Measurements from ENCODE around the gene GGN. TPM values are rescaled to one million over a fixed set of nuclear protein-coding genes. Genes with fewer than 3 reads are reported as not detected.

The GGN gene
- total and polyA plus RNA-seq, 9 of the 15 experiments (the other 6 are each of a cell fraction or from before 2014, with no cell fraction given), result 0.15 to 0.33 TPM; not detected in 7

DNA sequence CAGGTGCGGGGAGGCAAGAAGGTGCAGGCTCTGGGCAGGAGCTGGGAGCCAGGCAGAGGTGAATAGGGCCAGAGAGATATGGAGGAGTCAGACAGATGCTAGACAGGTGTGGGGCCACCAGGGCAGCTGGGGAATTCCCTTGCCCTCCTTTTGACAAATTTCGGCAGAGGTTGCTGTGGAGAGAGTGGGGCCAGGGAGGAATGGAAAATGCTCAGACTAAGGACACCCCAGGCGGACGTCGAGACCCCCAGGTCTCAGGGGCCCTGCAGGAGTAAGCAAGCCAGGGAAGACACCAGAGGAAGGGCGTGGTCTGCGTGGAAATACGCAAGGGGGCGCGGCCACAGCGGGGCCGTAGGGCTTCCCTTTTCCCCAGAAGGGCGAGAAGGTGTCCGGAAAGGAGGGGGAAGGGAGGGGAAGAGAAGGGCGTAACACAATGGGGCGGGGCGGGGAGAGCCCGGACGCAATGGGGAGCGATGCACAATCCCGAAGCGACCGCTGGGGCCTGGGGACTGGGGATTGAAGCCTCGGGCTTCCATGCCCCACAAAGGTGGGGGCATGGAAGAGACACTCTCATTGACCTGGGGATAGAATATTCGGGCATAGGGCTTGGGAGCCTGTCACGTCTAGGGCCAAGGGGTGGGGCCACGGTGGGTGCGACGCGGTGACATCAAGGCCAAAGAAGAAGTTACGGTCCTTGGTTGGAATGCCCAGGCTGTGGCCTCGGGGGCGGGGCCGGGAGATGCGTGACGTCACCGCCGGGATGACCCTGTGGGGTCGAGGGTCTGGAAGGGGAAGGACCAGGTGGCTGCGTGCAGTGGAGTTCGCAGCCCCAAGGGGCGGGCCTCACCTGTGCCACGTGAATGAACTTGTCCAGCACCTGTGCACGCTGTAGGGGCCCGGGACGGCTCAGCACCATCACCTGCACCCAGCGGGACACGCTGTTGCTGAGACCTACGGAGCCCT, 30.0 kb upstream of the GGN start (continued):
- TF ChIP-seq, protein P1, sequence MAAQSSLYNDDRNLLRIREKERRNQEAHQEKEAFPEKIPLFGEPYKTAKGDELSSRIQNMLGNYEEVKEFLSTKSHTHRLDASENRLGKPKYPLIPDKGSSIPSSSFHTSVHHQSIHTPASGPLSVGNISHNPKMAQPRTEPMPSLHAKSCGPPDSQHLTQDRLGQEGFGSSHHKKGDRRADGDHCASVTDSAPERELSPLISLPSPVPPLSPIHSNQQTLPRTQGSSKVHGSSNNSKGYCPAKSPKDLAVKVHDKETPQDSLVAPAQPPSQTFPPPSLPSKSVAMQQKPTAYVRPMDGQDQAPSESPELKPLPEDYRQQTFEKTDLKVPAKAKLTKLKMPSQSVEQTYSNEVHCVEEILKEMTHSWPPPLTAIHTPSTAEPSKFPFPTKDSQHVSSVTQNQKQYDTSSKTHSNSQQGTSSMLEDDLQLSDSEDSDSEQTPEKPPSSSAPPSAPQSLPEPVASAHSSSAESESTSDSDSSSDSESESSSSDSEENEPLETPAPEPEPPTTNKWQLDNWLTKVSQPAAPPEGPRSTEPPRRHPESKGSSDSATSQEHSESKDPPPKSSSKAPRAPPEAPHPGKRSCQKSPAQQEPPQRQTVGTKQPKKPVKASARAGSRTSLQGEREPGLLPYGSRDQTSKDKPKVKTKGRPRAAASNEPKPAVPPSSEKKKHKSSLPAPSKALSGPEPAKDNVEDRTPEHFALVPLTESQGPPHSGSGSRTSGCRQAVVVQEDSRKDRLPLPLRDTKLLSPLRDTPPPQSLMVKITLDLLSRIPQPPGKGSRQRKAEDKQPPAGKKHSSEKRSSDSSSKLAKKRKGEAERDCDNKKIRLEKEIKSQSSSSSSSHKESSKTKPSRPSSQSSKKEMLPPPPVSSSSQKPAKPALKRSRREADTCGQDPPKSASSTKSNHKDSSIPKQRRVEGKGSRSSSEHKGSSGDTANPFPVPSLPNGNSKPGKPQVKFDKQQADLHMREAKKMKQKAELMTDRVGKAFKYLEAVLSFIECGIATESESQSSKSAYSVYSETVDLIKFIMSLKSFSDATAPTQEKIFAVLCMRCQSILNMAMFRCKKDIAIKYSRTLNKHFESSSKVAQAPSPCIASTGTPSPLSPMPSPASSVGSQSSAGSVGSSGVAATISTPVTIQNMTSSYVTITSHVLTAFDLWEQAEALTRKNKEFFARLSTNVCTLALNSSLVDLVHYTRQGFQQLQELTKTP (IDR thresholded peaks at IDR 0.05; ENCODE audit: low read depth in 1 of 2, partially characterized antibody in 2 of 2), result no peak
- TF ChIP-seq SMARCA4 (IDR thresholded peaks at IDR 0.05) (0 out of 2 replicates have a peak, but pooled peaks have one; percentile 33), NR1H2 (CRISPR knock-in tag; IDR thresholded peaks at IDR 0.05) (no peak), NFIX (CRISPR knock-in tag; IDR thresholded peaks at IDR 0.05; ENCODE audit: low read depth) (no peak), TCF7 (IDR thresholded peaks at IDR 0.05; ENCODE audit: borderline replicate concordance) (no peak), ZNF668 (CRISPR knock-in tag; IDR thresholded peaks at IDR 0.05) (no peak), CHD2 (IDR thresholded peaks at IDR 0.05; ENCODE audit: low read depth, low read length) (peak; percentile 15; the same call in 1 of the 2 replicates), ZNF717 (CRISPR knock-in tag; IDR thresholded peaks at IDR 0.05) (no peak), SNRNP70 (optimal IDR thresholded peaks at IDR 0.05; ENCODE audit: low read depth, low read length) (no peak), ZEB2 (IDR thresholded peaks at IDR 0.05) (peak; percentile 63; the same call in 1 of the 2 replicates), PURB (CRISPR knock-in tag; IDR thresholded peaks at IDR 0.05; ENCODE audit: low read depth) (no peak), TAL1 (IDR thresholded peaks at IDR 0.05) (no peak), GABPB1 (CRISPR knock-in tag; IDR thresholded peaks at IDR 0.05) (peak; percentile 59)
- TF ChIP-seq, protein P2, sequence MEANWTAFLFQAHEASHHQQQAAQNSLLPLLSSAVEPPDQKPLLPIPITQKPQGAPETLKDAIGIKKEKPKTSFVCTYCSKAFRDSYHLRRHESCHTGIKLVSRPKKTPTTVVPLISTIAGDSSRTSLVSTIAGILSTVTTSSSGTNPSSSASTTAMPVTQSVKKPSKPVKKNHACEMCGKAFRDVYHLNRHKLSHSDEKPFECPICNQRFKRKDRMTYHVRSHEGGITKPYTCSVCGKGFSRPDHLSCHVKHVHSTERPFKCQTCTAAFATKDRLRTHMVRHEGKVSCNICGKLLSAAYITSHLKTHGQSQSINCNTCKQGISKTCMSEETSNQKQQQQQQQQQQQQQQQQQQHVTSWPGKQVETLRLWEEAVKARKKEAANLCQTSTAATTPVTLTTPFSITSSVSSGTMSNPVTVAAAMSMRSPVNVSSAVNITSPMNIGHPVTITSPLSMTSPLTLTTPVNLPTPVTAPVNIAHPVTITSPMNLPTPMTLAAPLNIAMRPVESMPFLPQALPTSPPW (CRISPR knock-in tag; IDR thresholded peaks at IDR 0.05), result peak; percentile 94
- TF ChIP-seq, protein P3, sequence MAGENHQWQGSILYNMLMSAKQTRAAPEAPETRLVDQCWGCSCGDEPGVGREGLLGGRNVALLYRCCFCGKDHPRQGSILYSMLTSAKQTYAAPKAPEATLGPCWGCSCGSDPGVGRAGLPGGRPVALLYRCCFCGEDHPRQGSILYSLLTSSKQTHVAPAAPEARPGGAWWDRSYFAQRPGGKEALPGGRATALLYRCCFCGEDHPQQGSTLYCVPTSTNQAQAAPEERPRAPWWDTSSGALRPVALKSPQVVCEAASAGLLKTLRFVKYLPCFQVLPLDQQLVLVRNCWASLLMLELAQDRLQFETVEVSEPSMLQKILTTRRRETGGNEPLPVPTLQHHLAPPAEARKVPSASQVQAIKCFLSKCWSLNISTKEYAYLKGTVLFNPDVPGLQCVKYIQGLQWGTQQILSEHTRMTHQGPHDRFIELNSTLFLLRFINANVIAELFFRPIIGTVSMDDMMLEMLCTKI (IDR thresholded peaks at IDR 0.05; ENCODE audit: partially characterized antibody), result no peak
- TF ChIP-seq, protein P4, sequence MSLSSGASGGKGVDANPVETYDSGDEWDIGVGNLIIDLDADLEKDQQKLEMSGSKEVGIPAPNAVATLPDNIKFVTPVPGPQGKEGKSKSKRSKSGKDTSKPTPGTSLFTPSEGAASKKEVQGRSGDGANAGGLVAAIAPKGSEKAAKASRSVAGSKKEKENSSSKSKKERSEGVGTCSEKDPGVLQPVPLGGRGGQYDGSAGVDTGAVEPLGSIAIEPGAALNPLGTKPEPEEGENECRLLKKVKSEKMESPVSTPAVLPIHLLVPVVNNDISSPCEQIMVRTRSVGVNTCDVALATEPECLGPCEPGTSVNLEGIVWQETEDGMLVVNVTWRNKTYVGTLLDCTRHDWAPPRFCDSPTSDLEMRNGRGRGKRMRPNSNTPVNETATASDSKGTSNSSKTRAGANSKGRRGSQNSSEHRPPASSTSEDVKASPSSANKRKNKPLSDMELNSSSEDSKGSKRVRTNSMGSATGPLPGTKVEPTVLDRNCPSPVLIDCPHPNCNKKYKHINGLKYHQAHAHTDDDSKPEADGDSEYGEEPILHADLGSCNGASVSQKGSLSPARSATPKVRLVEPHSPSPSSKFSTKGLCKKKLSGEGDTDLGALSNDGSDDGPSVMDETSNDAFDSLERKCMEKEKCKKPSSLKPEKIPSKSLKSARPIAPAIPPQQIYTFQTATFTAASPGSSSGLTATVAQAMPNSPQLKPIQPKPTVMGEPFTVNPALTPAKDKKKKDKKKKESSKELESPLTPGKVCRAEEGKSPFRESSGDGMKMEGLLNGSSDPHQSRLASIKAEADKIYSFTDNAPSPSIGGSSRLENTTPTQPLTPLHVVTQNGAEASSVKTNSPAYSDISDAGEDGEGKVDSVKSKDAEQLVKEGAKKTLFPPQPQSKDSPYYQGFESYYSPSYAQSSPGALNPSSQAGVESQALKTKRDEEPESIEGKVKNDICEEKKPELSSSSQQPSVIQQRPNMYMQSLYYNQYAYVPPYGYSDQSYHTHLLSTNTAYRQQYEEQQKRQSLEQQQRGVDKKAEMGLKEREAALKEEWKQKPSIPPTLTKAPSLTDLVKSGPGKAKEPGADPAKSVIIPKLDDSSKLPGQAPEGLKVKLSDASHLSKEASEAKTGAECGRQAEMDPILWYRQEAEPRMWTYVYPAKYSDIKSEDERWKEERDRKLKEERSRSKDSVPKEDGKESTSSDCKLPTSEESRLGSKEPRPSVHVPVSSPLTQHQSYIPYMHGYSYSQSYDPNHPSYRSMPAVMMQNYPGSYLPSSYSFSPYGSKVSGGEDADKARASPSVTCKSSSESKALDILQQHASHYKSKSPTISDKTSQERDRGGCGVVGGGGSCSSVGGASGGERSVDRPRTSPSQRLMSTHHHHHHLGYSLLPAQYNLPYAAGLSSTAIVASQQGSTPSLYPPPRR (CRISPR knock-in tag; IDR thresholded peaks at IDR 0.05; ENCODE audit: borderline replicate concordance), result no peak

All from K562 (cell line).